Suppressor macrophage treated with lipopolysaccharide for 1 hour (primary cell): Measurements from ENCODE around the gene MPG.
A peak's percentile ranks its signal among the peaks of the same experiment; 100 is the strongest.
"Not testable (repeated sequence)": the region's sequence is repeated elsewhere in the genome, so short reads cannot be mapped to it uniquely, and the experiment has no call there.

Source experiments
- DNase-seq, 3 donors: peaks; one replicate each; pipeline ENCODE4 v3.0.0-alpha.2; 2020 to 2022

The MPG gene

DNA sequence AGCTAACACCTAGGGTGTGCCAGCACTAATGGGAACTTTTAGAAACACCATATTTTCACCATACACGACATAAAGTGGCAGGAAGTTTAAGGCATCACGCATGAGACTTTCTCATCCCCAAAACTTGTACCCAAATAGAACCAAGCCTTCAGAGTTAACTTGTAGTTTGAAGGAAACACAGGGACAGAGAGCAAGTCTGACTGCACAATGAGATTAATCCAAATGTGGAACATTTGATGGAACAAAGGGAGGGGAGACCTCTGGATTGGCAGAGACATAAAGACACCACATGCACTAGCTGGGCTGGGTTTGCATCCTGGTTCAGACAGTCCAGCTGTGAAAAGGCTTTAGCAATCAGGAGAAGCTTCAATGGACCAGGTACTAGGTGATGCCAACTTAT, 36.3 kb downstream of the MPG start:
- DNase-seq, result no peak

DNA sequence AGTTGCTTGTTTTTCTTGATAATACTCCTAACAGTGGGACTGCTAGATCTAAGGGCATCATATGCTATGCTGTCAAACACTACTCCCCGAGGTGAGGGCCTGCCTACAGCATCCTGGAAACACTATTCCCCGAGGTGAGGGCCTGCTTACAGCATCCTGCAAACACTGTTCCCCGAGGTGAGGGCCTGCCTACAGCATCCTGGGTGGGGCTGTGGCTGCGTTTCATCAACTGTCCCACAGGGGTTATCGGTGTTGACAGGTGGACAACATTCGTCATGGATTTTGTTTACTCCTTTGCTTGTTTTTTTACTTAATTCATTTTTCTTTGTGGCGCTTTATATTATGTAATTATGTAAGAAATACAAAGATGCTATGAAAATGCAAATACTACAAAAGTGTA, 38.0 kb downstream of the MPG start:
- DNase-seq, result no peak

DNA sequence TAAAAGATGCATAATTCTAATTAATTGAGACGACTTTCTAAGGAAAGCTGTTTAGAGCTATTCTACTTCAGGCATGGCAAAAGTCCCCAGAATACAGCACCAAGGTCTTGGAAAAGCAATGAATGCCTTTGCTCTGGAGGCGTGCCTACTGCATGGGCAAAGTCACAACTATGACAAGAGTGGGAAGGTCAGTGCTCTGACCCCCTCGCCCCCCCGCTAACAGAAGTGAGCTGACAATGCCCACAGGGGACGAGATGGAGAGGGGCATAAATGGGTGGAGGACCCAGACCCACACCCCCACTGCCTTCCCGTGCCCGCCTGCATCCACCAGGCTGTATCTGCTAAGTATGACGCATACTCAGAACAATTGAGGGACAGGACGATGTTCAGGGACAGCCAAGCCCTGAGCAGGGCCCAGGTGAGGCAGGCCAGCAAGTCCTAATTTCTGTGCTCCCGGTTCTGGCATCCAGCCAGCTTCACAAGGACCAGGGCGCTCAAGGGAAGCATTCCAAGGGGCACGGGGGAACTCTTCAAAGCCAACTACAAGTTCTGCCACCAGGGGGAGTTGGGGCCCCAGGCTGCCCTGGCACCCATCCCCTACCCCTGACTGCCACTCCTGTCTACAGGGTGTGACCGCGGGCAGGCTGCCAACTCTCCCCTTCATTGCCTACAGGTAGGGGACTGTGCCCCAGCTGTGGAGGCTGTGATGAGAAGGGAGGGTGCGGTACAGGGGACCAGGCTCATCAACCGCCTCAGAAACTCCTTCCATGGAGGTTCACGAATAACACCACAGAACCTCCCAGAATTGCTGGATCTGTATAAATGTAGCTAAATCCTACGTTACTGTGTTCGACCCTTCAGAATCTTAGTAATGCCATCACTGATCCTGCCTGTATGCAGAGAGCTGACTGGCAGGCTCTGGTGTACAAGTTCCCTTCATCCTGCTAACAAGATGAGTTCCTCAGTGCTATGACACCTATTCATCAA, 39.6 kb downstream of the MPG start:
- peak; percentile 68 to 86 (median 74) for DNase-seq

DNA sequence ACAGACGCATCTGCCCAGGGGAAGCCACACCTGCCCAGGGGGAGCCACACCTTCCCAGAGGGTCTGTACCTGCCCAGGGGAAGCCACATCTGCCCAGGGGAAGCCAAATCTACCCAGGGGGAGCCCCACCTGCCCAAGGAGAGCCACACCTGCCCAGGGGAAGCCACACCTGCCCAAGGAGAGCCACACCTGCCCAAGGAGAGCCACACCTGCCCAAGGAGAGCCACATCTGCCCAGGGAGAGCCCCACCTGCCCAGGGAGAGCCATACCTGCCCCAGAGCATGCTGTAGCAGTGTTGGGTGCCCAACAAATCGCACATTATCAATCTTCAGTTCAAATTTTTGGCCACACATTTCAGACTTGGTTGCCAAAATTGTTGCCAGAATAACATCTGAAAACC, 40.8 kb downstream of the MPG start:
- DNase-seq, result no peak

DNA sequence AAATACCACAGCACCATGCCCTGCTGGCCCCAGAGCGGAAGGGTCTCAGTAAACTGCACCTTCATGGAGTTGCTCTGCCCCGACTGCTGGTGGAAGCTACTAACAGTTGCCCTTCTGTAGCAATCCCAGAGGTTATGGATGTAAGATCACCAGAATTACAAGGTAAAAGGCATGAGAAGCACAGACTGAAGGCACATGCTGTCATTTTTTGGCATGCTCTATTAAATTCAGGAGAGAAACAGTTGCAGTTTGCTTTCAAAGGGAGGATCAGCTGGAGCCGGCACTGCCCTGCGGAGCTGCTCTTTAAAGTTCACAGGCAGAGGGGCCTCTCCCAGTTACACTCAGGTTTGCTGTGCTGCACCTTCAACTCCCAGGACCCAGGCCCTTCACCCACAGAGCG, 41.3 kb downstream of the MPG start:
- DNase-seq, result no peak

DNA sequence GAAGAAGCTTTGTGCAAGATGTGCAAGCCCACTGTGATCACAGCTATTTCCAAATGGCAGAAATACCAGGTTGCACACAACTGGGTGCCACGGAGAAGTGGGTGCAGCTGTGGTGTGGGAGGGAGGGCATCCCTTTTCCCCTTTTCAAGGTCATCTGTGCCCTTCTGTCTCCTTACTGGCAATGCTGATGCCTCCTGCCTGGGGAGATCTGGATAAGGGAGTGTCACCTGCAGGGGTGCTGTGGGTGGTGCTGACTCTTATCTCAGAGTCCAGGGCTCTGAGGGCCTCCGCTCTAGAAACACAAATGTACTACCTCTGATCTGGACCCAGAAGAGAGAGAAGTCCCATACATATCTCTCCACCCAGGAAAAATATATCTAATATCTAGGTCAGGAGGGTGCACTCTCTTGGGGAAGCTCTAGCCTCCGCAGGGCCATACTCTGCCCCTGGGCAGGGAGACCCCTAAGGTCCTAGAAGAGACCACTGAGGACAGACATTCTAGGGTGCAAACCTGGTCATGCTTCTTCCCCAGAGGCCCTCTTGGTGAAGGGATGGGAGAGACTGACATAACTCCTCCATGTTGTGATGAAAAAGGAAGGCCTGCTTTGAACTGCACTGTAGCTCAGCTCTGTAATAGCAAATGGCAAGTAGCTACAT, 41.9 kb downstream of the MPG start:
- DNase-seq, result peak in 1 of 3 donors; percentile 10

DNA sequence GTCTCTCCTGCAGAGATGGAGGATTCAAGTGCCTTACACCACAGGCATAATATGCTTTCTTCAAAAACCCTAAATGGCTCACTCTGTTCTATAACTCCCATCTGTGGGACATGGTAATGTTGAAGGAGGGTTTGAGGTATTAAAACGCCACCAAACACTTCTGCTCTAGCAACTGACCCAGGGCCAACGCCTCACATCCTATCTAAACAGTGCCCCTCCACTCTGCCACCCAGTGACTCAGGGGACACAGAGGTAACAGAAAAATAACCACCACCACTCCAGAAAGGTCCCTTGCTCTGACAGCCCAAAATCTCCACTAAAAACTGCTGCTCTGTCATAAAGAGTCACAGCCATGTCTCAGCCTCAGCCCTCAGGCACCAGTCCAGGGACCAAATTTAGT, 42.7 kb downstream of the MPG start:
- no peak for DNase-seq

DNA sequence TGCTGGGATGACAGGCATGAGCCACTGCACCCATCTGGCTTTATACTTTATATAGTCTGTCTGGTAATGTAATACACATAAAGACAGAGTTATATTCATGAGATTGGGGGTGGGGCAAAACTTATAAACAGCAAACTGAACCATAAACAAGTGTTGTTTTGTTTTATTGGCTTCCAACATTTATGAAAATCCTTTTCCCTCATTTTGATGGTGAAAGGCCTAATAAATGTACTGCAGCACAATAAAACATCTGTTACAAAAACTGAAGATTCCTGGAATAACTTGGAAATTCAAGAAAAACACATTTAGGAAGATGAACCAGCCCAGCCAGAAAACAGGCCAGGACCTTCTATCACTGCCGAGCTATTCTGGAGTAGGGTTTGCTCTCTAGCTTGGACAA, 44.3 kb downstream of the MPG start:
- DNase-seq, result no peak

DNA sequence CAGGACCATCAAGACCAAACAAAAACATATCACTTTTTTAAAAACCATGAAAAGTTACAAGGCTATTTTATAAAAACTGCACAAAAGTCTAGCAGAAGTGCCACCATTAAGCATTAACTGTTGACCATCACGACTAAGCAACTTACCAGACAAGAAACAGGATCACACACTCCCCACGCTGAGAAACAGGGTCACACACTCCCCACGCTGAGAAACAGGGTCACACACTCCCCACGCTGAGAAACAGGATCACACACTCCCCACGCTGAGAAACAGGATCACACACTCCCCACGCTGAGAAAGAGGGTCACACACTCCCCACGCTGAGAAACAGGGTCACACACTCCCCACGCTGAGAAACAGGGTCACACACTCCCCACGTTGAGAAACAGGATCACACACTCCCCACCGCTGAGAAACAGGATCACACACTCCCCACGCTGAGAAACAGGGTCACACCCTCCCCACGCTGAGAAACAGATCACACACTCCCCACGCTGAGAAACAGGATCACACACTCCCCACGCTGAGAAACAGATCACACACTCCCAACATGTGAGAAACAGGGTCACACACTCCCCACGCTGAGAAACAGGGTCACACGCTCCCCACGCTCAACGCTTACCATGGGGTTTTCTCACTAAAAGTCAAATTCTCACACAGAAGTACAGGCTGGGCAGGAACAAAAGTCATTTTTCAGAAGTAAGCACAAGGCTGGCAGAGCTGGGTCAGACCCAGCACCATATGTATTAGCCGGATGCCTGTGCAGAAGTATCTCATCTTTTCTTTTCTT, 45.7 kb downstream of the MPG start:
- not testable (repeated sequence) for DNase-seq

DNA sequence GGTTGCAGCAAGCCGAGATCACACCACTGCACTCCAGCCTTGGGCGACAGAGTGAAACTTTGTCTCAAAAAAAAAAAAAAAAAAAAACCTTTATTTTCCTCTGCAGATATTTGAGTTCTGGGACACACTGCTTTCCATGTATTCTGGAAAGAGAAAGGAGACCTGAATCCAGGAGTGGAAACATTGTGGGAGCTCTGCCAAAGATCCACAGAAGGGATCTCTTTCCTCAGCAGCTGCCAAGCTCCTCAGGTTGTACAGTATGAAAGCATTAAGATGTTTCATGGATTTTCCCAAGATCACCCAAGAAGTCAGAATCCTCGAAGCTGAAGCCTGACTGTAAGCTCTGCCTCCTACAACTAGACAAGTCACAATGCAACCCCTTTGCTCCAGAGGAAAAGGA, 47.0 kb downstream of the MPG start:
- no peak for DNase-seq

DNA sequence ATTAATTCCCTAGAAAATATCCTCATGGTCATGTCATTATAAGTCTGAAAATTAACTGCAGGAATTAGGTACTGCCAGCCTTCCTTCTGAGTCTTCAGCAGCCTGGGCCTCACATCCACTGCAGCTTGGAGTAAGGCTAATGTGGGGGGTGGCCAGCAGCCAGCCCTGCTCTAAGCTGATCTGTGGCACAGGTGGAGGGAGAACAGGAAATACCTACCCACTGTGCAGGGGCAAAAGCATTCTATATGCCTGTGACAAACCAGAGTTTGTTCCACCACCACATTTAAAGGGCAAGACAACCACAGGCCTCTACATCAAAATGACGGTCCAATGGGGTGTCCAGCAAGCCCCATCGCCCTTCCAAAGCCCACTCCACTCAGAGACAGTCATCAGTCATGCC, 51.0 kb downstream of the MPG start:
- no peak for DNase-seq

DNA sequence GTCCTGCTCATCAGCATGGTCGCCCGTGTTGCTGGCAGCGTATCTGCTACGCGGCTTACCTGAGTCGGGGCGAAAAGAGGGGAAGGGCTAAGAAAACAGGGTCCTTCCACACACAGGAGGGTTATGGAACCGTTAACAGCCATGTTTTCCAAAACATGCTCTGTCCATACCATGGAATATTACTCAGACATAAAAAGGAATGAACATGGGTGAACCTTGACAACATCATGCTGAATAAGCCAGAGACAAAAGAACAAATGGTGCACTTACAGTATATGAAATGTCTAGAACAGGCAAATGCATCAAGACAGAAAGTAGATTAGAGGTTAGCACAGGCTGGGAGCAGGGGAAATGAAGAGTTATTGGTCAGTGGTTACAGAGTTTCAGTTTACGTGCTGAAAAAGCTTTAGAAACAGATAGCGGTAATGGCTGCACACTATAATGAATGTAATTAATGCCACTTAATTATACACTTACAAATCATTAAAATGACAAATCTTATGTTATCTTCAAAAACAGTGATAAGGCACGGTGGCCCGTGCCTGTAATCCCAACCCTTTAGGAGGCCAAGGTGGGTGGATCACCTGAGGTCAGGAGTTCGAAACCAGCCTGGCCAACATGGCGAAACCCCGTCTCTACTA, 52.6 kb downstream of the MPG start:
- DNase-seq, result no peak

DNA sequence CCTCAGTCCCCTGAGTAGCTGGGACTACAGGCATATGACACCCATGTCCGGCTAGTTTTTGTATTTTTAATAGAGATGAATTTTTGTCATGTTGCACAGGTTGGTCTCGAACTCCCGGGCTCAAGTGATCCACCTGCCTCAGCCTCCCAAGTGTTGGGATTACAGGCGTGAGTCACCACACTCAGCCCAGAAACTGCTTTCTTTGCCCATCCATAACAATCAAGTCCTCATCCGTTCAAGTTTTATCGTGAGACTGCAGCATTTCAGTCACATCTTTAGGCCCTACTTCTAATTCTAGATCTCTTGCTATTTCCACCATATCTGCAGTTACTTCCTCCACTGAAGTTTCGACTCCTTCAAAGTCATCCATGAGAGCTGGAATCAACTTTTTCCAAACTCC, 54.1 kb downstream of the MPG start:
- no peak for DNase-seq

DNA sequence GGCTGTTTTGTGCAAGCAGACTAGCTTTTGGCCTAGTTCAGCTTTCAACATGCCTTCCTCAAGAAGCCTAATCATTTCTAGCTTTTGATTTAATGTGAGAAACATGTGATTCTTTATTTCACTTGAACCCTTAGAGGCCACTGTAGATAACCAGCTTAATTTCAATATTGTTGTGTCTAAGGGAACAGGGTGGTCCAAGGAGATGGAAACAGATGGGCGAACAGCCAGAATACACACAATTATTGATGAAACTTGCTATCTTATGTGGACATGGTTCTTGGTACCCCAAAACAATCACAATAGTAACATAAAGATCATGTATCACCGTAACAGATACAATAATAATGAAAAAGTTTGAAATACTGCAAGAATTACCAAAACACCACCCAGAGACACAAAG, 55.7 kb downstream of the MPG start:
- DNase-seq, result no peak
